ENCODE measurements around the gene BLCAP.

The BLCAP gene

GRCh38 chr20:37522260-37523011 is 5.2 kb downstream of the BLCAP start:
- no peak for TF ChIP-seq CTCF (IDR thresholded peaks at IDR 0.05; ENCODE audit: extremely low read depth, insufficient read depth, missing control alignments)
- in situ Hi-C loops (cut with MboI; ENCODE audit: low pct_unique_long_range_greater_than_20kb, low sequenced_read_pairs, unreplicated experiment), result loop anchor here (10.0 kb wide), 1 partner anchor 118 kb away; no protein-coding TSS in a partner anchor
- DNase-seq (ENCODE audit: low spot score), result no peak

- DNase-seq (ENCODE audit: low spot score), result no peak
- no peak for TF ChIP-seq CTCF (IDR thresholded peaks at IDR 0.05; ENCODE audit: extremely low read depth, insufficient read depth, missing control alignments)
- in situ Hi-C loops (cut with MboI; ENCODE audit: low pct_unique_long_range_greater_than_20kb, low sequenced_read_pairs, unreplicated experiment), result loop anchor here (10.0 kb wide), 1 partner anchor 116 kb away; no protein-coding TSS in a partner anchor
Observed at GRCh38 chr20:37521061-37521771, 6.5 kb downstream of the BLCAP start, which contains the start of gene NNAT. Gene NNAT, plus strand, starts transcription at chr20:37521250. Its CDS starts 82 bp downstream, at chr20:37521332.

GRCh38 chr20:37520419-37520955 is 7.2 kb downstream of the BLCAP start:
- TF ChIP-seq CTCF (IDR thresholded peaks at IDR 0.05; ENCODE audit: extremely low read depth, insufficient read depth, missing control alignments), result no peak
- in situ Hi-C loops (cut with MboI; ENCODE audit: low pct_unique_long_range_greater_than_20kb, low sequenced_read_pairs, unreplicated experiment), result loop anchor here (10.0 kb wide), 1 partner anchor 116 kb away; no protein-coding TSS in a partner anchor
- DNase-seq (ENCODE audit: low spot score), result no peak

- DNase-seq (ENCODE audit: low spot score), result no peak
- TF ChIP-seq CTCF (IDR thresholded peaks at IDR 0.05; ENCODE audit: extremely low read depth, insufficient read depth, missing control alignments), result no peak
- in situ Hi-C loops (cut with MboI; ENCODE audit: low pct_unique_long_range_greater_than_20kb, low sequenced_read_pairs, unreplicated experiment), result loop anchor here (10.0 kb wide), 1 partner anchor 115 kb away; no protein-coding TSS in a partner anchor
Observed at GRCh38 chr20:37519508-37520418, 7.9 kb downstream of the BLCAP start.

- no peak for DNase-seq (ENCODE audit: low spot score)
- in situ Hi-C loops (cut with MboI; ENCODE audit: low pct_unique_long_range_greater_than_20kb, low sequenced_read_pairs, unreplicated experiment), result no loop called here
- no peak for TF ChIP-seq CTCF (IDR thresholded peaks at IDR 0.05; ENCODE audit: extremely low read depth, insufficient read depth, missing control alignments)
Observed at GRCh38 chr20:37518606-37519507, 8.8 kb downstream of the BLCAP start.
